Adrenal gland (tissue), 5 donors: ENCODE data around the gene OR10AD1.

Source experiments
- POLR2A ChIP-seq, 2 donors: fragments of 450-650 bp; IDR thresholded peaks; one replicate each; pipeline ENCODE4 v1.6.1; 2017; ENCODE audit warnings: antibody characterized with exemption in 2 of 2, mild to moderate bottlenecking in 2 of 2, moderate library complexity in 1 of 2
- TF ChIP-seq, protein P1 (sequence below), 6 experiments: fragments of 450-650 bp in 4 of 6; fragments of 200-600 bp in 2 of 6; sonication (generic) in 1 of 6; IDR thresholded peaks; 1 replicate in 5 of 6; 2 replicates in 1 of 6; pipeline versions ENCODE4 v1.5.1 to v1.8.0; 2016 to 2021; ENCODE audit warnings: antibody characterized with exemption in 6 of 6, mild to moderate bottlenecking in 2 of 6, moderate library complexity in 1 of 6
- donor health status: DM: no; HTN: no; CAD: no.

DNA sequence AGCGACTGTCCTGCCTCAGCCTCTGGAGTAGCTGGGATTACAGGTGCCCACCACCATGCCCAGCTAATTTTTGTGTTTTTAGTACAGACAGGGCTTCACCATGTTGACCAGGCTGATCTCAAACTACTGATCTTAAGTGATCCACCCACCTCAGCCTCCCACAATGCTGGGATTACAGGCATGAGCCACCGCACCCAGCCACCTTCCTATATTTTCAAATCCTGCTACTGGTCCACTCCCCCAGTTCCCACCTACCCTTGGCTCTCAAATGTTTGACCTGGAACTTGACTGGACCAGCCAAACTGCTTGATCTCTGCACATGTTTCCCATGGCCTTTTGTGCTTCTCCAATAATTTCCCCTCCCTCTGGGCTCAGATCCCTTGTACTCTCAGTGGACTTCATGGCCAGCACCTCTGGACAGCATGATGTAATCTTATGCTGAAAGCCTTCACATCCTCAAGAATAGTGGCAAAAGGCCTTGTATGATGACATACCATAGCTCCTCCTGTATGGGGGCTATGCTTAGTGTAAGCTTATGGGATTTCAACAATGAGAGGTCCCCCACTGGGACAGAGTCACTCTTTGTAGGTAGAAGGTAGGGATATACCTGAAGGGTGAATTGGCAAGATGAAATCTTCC lies 22.1 kb downstream of the OR10AD1 start:
- TF ChIP-seq, protein P1, sequence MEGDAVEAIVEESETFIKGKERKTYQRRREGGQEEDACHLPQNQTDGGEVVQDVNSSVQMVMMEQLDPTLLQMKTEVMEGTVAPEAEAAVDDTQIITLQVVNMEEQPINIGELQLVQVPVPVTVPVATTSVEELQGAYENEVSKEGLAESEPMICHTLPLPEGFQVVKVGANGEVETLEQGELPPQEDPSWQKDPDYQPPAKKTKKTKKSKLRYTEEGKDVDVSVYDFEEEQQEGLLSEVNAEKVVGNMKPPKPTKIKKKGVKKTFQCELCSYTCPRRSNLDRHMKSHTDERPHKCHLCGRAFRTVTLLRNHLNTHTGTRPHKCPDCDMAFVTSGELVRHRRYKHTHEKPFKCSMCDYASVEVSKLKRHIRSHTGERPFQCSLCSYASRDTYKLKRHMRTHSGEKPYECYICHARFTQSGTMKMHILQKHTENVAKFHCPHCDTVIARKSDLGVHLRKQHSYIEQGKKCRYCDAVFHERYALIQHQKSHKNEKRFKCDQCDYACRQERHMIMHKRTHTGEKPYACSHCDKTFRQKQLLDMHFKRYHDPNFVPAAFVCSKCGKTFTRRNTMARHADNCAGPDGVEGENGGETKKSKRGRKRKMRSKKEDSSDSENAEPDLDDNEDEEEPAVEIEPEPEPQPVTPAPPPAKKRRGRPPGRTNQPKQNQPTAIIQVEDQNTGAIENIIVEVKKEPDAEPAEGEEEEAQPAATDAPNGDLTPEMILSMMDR (IDR thresholded peaks at IDR 0.05) = no peak
- no peak for TF ChIP-seq POLR2A (IDR thresholded peaks at IDR 0.05)
